CD14-positive monocyte (primary cell): ENCODE measurements around the gene NUBPL. TPM values are rescaled to one million over a fixed set of nuclear protein-coding genes. Genes with fewer than 3 reads are reported as not detected.

ENCODE experiments used
- DNase-seq, 3 donors: peaks; one replicate each; pipeline ENCODE4 v3.0.0-alpha.2; 2011 to 2022
- H2AFZ ChIP-seq: 2 replicates; pipeline ENCODE4 v1.6.0; 2012; ENCODE audit warnings: mild to moderate bottlenecking, low read depth, low read length, inconsistent platforms; ENCODE audit not compliant: insufficient read depth, poor library complexity, severe bottlenecking
- H3K27ac ChIP-seq, 2 donors: 1 replicate in 1 of 2; 2 replicates in 1 of 2; pipeline ENCODE4 v1.5.1; 2012 to 2013; ENCODE audit warnings: low read length in 2 of 2, control low read depth in 1 of 2, inconsistent platforms in 1 of 2, low read depth in 1 of 2, mild to moderate bottlenecking in 1 of 2
- H3K27me3 ChIP-seq, 2 donors: one replicate each; pipeline versions ENCODE4 v1.6.0 to v1.6.1; 2011 to 2013; ENCODE audit warnings: low read length in 2 of 2; ENCODE audit not compliant: control insufficient read depth in 2 of 2, insufficient read depth in 2 of 2
- H3K36me3 ChIP-seq, 2 donors: replicated peaks in 1 of 2; 1 replicate in 1 of 2; 2 replicates in 1 of 2; pipeline versions ENCODE4 v1.5.1 to v1.6.1; 2012 to 2013; ENCODE audit warnings: low read length in 2 of 2, control low read depth in 1 of 2, inconsistent platforms in 1 of 2, mild to moderate bottlenecking in 1 of 2; ENCODE audit not compliant: insufficient read depth in 2 of 2, control insufficient read depth in 1 of 2
- H3K4me1 ChIP-seq, 2 donors: 1 replicate in 1 of 2; 2 replicates in 1 of 2; pipeline versions ENCODE4 v1.5.1 to v1.6.1; 2012 to 2013; ENCODE audit warnings: low read length in 2 of 2, control low read depth in 1 of 2, inconsistent platforms in 1 of 2, mild to moderate bottlenecking in 1 of 2, moderate library complexity in 1 of 2; ENCODE audit not compliant: insufficient read depth in 2 of 2, control insufficient read depth in 1 of 2
- H3K4me2 ChIP-seq: replicated peaks from 2 replicates; pipeline ENCODE3; 2012; ENCODE audit warnings: low read length, moderate library complexity, mild to moderate bottlenecking; ENCODE audit not compliant: poor library complexity, severe bottlenecking; ENCODE audit errors: extremely low read depth
- H3K4me3 ChIP-seq, 3 experiments: fragments of 200-600 bp in 1 of 3; sonication (generic) in 1 of 3; replicated peaks in 1 of 3; 1 replicate in 2 of 3; 2 replicates in 1 of 3; pipeline ENCODE4 v1.5.1; 2011 to 2013; ENCODE audit warnings: low read length in 3 of 3, mild to moderate bottlenecking in 3 of 3, control low read depth in 2 of 3, low read depth in 2 of 3, inconsistent platforms in 1 of 3, moderate library complexity in 1 of 3
- H3K79me2 ChIP-seq: 2 replicates; pipeline ENCODE4 v1.6.0; 2012; ENCODE audit warnings: mild to moderate bottlenecking, control low read depth, inconsistent platforms, low read length, moderate library complexity; ENCODE audit not compliant: insufficient read depth
- H3K9ac ChIP-seq: 2 replicates; pipeline ENCODE4 v1.6.0; 2017; ENCODE audit warnings: low read length, mild to moderate bottlenecking; ENCODE audit not compliant: insufficient read depth, poor library complexity, severe bottlenecking
- H3K9me3 ChIP-seq, 2 donors: replicated peaks in 1 of 2; 1 replicate in 1 of 2; 2 replicates in 1 of 2; pipeline versions ENCODE4 v1.5.1 to v1.6.1; 2012 to 2013; ENCODE audit warnings: low read length in 2 of 2, control low read depth in 1 of 2; ENCODE audit not compliant: control insufficient read depth in 1 of 2, insufficient read depth in 1 of 2
- H4K20me1 ChIP-seq: 2 replicates; pipeline ENCODE4 v1.6.0; 2012; ENCODE audit warnings: mild to moderate bottlenecking, low read length, control low read depth, moderate library complexity; ENCODE audit not compliant: insufficient read depth
- H3K27ac Mint-ChIP-seq, 7 donors: one replicate each; pipeline ENCODE4 v1.8.0; 2020; ENCODE audit warnings: mild to moderate bottlenecking in 7 of 7, mixed read lengths in 7 of 7, moderate library complexity in 6 of 7, inconsistent platforms in 2 of 7
- H3K27me3 Mint-ChIP-seq, 3 donors: one replicate each; pipeline ENCODE4 v1.8.0; 2021 to 2022; ENCODE audit warnings: low read depth in 3 of 3, mild to moderate bottlenecking in 3 of 3, mixed read lengths in 3 of 3, moderate library complexity in 3 of 3, inconsistent platforms in 1 of 3
- H3K36me3 Mint-ChIP-seq, 2 donors: one replicate each; pipeline ENCODE4 v1.8.0; 2020; ENCODE audit warnings: mixed read lengths in 2 of 2, inconsistent platforms in 1 of 2, mild to moderate bottlenecking in 1 of 2
- H3K4me1 Mint-ChIP-seq: one replicate; pipeline ENCODE4 v1.8.0; 2020; ENCODE audit warnings: mild to moderate bottlenecking, mixed read lengths
- H3K4me3 Mint-ChIP-seq, 2 donors: one replicate each; pipeline ENCODE4 v1.8.0; 2020; ENCODE audit warnings: mild to moderate bottlenecking in 2 of 2, mixed read lengths in 2 of 2, moderate library complexity in 1 of 2
- H3K9me3 Mint-ChIP-seq, 7 donors: one replicate each; pipeline ENCODE4 v1.8.0; 2020 to 2022; ENCODE audit warnings: mixed read lengths in 7 of 7, mild to moderate bottlenecking in 6 of 7, moderate library complexity in 6 of 7, inconsistent platforms in 2 of 7
- WGBS: methylation state at CpG from one replicate; pipeline ENCODE4 v1.1.5; 2013; ENCODE audit warnings: missing lambda C conversion rate; ENCODE audit not compliant: insufficient coverage; 5-methylcytosine and 5-hydroxymethylcytosine counted together
- intact Hi-C, 2 donors: fragments of 100-400 bp; cut with micrococcal nuclease; formaldehyde crosslinking; loops; one replicate each; pipeline versions ENCODE4 v1.15.0 to v1.15.1; 2023
- polyA plus RNA-seq, 3 donors: library from polyadenylated mRNA; depleted of rRNA in 1 of 3; unstranded in 2 of 3; stranded (reverse) in 1 of 3; fragments of 300-500 nt in 2 of 3; fragments of >200 nt in 1 of 3; fragmentation: Illumina TruSeq in 2 of 3; gene quantifications; 1 replicate in 2 of 3; 2 replicates in 1 of 3; pipeline ENCODE4 v1.2.3, GENCODE V29; 2012 to 2021
- TF ChIP-seq, protein P1 (sequence below): fragments of 200-600 bp; IDR thresholded peaks from one replicate; pipeline ENCODE4 v1.8.0; 2022; ENCODE audit warnings: antibody characterized with exemption, mild to moderate bottlenecking

NUBPL gene
- polyA plus RNA-seq, 3 donors, result 0.75 to 2.4 (median 2.3) TPM

DNA sequence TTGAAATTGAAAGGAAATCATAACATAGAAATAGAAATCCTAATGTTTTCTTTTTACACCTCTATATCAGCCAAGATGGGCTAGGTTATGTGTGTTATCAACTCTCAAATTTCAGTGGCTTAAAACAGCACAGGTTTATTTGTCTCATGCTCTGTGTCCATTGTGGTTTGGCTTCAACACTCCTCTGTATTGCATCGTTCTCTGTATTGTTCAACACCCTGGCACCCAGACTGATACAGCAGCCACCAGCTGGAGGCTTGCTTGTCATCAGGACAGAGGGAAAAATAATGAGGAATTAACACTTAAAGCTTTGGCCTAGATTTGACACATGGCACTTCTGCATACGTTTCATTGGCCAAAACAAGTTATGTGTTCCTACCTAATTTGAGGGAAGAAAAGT lies 281.7 kb downstream of the NUBPL start:
- peaks cover 4% of the 10 kb centered on the region for H3K4me1 Mint-ChIP-seq
- peaks cover 0 to 3% of the 10 kb centered on the region in 2 donors for H3K36me3 Mint-ChIP-seq
- peak overlapping the region in 1 of 7 donors; percentile 32 for H3K27ac Mint-ChIP-seq
- Histone ChIP-seq H3K27me3 (no peaks in the 10 kb centered on the region), H3K9me3 (no peaks in the 10 kb centered on the region), H2AFZ (no peak overlapping the region), H3K36me3 (no peaks in the 10 kb centered on the region), H4K20me1 (no peaks in the 10 kb centered on the region), H3K9ac (no peak overlapping the region), H3K79me2 (no peaks in the 10 kb centered on the region), H3K4me2 (no peak overlapping the region), H3K27ac (no peak overlapping the region), H3K4me3 (no peak overlapping the region), H3K4me1 (no peaks in the 10 kb centered on the region)
- H3K9me3 Mint-ChIP-seq, result peaks cover 0 to 7% (median 2%) of the 10 kb centered on the region in 7 donors
- no peak for DNase-seq
- H3K4me3 Mint-ChIP-seq, result no peak overlapping the region
- WGBS, result 80% methylated on average over 2 of the region's 2 CpGs
- H3K27me3 Mint-ChIP-seq, result no peaks in the 10 kb centered on the region
- TF ChIP-seq, protein P1, sequence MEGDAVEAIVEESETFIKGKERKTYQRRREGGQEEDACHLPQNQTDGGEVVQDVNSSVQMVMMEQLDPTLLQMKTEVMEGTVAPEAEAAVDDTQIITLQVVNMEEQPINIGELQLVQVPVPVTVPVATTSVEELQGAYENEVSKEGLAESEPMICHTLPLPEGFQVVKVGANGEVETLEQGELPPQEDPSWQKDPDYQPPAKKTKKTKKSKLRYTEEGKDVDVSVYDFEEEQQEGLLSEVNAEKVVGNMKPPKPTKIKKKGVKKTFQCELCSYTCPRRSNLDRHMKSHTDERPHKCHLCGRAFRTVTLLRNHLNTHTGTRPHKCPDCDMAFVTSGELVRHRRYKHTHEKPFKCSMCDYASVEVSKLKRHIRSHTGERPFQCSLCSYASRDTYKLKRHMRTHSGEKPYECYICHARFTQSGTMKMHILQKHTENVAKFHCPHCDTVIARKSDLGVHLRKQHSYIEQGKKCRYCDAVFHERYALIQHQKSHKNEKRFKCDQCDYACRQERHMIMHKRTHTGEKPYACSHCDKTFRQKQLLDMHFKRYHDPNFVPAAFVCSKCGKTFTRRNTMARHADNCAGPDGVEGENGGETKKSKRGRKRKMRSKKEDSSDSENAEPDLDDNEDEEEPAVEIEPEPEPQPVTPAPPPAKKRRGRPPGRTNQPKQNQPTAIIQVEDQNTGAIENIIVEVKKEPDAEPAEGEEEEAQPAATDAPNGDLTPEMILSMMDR, result no peak
- intact Hi-C loops, result no loop called here

DNA sequence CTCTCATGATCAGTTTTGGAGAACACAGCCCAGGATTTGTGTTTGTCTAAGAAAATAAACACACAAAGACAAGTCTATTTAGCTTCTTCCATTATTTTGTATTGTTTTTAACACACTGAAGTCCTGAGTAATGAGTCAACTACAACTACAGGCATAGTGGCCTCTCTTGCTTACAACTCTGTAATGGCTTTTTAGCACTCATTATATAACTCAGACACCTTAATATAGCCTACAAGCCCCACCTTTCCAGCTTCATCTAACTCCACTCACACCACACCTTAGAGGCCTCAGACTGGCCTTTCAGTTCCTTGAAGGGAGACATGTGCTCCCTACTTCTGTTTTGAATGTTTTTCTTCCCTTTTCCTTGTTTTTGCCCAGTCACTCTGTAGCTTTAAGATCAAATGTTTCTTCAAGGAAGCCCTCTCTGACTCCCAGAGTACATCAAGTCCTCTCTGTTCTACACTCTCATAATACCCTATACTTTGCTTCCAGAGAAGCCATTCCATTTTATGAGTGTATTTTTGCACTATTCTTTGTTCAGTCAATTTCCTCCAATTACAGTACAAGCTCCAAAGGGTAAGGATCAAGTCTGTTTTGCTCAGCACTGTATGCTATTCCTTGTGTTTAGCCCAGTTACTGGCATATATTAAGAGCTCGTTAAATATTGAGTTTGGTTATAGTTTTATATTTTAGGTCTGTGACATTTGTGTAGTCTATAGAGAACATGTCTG lies 282.3 kb downstream of the NUBPL start:
- no CpG with 5 or more reads among the region's 1 CpG for WGBS
- Mint-ChIP-seq H3K4me1 (peaks cover 4% of the 10 kb centered on the region), H3K9me3 (peaks cover 0 to 7% (median 2%) of the 10 kb centered on the region in 7 donors), H3K27ac (peak overlapping the region in 1 of 7 donors; percentile 16), H3K4me3 (no peak overlapping the region), H3K36me3 (peaks cover 0 to 3% of the 10 kb centered on the region in 2 donors), H3K27me3 (no peaks in the 10 kb centered on the region)
- H3K4me2 ChIP-seq, result no peak overlapping the region
- no peak overlapping the region for H3K9ac ChIP-seq
- no peaks in the 10 kb centered on the region for H3K9me3 ChIP-seq
- no peak overlapping the region for H2AFZ ChIP-seq
- H3K27ac ChIP-seq, result no peak overlapping the region
- H3K36me3 ChIP-seq, result no peaks in the 10 kb centered on the region
- H4K20me1 ChIP-seq, result no peaks in the 10 kb centered on the region
- no peak overlapping the region for H3K4me3 ChIP-seq
- DNase-seq, result no peak
- H3K4me1 ChIP-seq, result no peaks in the 10 kb centered on the region
- no peaks in the 10 kb centered on the region for H3K27me3 ChIP-seq
- H3K79me2 ChIP-seq, result no peaks in the 10 kb centered on the region
- intact Hi-C loops, result no loop called here
- TF ChIP-seq, protein P1, result no peak
